Vagina (tissue), 2 donors: ENCODE measurements around the gene MACROD2.

Experiments
- POLR2A ChIP-seq, 2 donors: fragments of 450-650 bp; IDR thresholded peaks; one replicate each; pipeline ENCODE4 v1.6.1; 2017; ENCODE audit warnings: antibody characterized with exemption in 2 of 2, mild to moderate bottlenecking in 2 of 2, moderate library complexity in 2 of 2
- POLR2AphosphoS5 ChIP-seq, 2 donors: sonication (generic); formaldehyde crosslinking; IDR thresholded peaks; one replicate each; pipeline ENCODE4 v1.9.0; 2017; ENCODE audit warnings: antibody characterized with exemption in 2 of 2, mild to moderate bottlenecking in 2 of 2, low read depth in 1 of 2; ENCODE audit not compliant: insufficient read depth in 1 of 2
- TF ChIP-seq, protein P1 (sequence below), 3 experiments: fragments of 450-650 bp in 2 of 3; fragments of 200-600 bp in 1 of 3; sonication (generic) in 1 of 3; IDR thresholded peaks; one replicate each; pipeline ENCODE4 v1.5.1; 2017 to 2019; ENCODE audit warnings: antibody characterized with exemption in 3 of 3, mild to moderate bottlenecking in 2 of 3, moderate library complexity in 2 of 3

GRCh38 chr20:14609328-14610221, 614.3 kb downstream of the MACROD2 start:
- TF ChIP-seq, protein P1, sequence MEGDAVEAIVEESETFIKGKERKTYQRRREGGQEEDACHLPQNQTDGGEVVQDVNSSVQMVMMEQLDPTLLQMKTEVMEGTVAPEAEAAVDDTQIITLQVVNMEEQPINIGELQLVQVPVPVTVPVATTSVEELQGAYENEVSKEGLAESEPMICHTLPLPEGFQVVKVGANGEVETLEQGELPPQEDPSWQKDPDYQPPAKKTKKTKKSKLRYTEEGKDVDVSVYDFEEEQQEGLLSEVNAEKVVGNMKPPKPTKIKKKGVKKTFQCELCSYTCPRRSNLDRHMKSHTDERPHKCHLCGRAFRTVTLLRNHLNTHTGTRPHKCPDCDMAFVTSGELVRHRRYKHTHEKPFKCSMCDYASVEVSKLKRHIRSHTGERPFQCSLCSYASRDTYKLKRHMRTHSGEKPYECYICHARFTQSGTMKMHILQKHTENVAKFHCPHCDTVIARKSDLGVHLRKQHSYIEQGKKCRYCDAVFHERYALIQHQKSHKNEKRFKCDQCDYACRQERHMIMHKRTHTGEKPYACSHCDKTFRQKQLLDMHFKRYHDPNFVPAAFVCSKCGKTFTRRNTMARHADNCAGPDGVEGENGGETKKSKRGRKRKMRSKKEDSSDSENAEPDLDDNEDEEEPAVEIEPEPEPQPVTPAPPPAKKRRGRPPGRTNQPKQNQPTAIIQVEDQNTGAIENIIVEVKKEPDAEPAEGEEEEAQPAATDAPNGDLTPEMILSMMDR (IDR thresholded peaks at IDR 0.05) = no peak
- TF ChIP-seq POLR2A (IDR thresholded peaks at IDR 0.05) = no peak
- TF ChIP-seq POLR2AphosphoS5 (IDR thresholded peaks at IDR 0.05; ENCODE audit: insufficient read depth in 1 of 2, low read depth in 1 of 2) = no peak
